ENCODE results near the gene PARD3. TPM values are rescaled to one million over a fixed set of nuclear protein-coding genes. Genes with fewer than 3 reads are reported as not detected.

PARD3 gene
- total RNA-seq, 1 experiment from 2014 or later = 51.8 TPM

GRCh38 chr10:34858003-34858402 lies 42.9 kb upstream of the PARD3 start:
- DNase-seq (ENCODE audit: low spot score) (no peak), ATAC-seq (no peak)
- Mint-ChIP-seq H3K36me3 (no peaks in the 10 kb centered on the region), H3K27ac (no peak overlapping the region; the same call in 1 of the 2 replicates), H3K4me3 (no peak overlapping the region), H3K27me3 (ENCODE audit: low read depth) (no peaks in the 10 kb centered on the region), H3K9me3 (no peaks in the 10 kb centered on the region), H3K4me1 (peaks cover 16% of the 10 kb centered on the region)
- ChIA-PET POLR2A (no interaction called here), CTCF (no interaction called here)
- no peak for TF ChIP-seq E2F1 (CRISPR knock-in tag; IDR thresholded peaks at IDR 0.05)

- ATAC-seq (no peak; the same call in 1 of the 2 replicates), DNase-seq (ENCODE audit: low spot score) (no peak)
- ChIA-PET CTCF (interaction anchor here (1.0 to 1.6 kb wide), 3 partner anchors 9 to 216 kb away, joined by 4 to 11 read pairs (median 5); no protein-coding TSS in a partner anchor), POLR2A (interaction anchor here (0.6 kb wide), 2 partner anchors 36 to 188 kb away, joined by 3 read pairs; no protein-coding TSS in a partner anchor)
- TF ChIP-seq FOXK1 (CRISPR knock-in tag; IDR thresholded peaks at IDR 0.05) = no peak
- TF ChIP-seq ZNF219 (CRISPR knock-in tag; IDR thresholded peaks at IDR 0.05; ENCODE audit: borderline replicate concordance) = no peak
- no peak for TF ChIP-seq SOX15 (CRISPR knock-in tag; IDR thresholded peaks at IDR 0.05)
- no peak for TF ChIP-seq KAT7 (CRISPR knock-in tag; IDR thresholded peaks at IDR 0.05; ENCODE audit: borderline replicate concordance)
- no peak for TF ChIP-seq ELF4 (CRISPR knock-in tag; IDR thresholded peaks at IDR 0.05; ENCODE audit: low read depth)
- no peak for TF ChIP-seq ZNF532 (CRISPR knock-in tag; IDR thresholded peaks at IDR 0.05; ENCODE audit: borderline replicate concordance)
- no peak for TF ChIP-seq ZNF423 (CRISPR knock-in tag; IDR thresholded peaks at IDR 0.05)
- TF ChIP-seq SMAD3 (CRISPR knock-in tag; IDR thresholded peaks at IDR 0.05; ENCODE audit: borderline replicate concordance) = no peak
- TF ChIP-seq CREB1 (CRISPR knock-in tag; IDR thresholded peaks at IDR 0.05) = no peak
- peaks cover 8% of the 10 kb centered on the region for H3K4me1 Mint-ChIP-seq
- no peak overlapping the region for H3K4me3 Mint-ChIP-seq
- H3K9me3 Mint-ChIP-seq = no peaks in the 10 kb centered on the region
- no peak overlapping the region for H3K27ac Mint-ChIP-seq
- no peaks in the 10 kb centered on the region for H3K27me3 Mint-ChIP-seq (ENCODE audit: low read depth)
- H3K36me3 Mint-ChIP-seq = no peaks in the 10 kb centered on the region
Observed at GRCh38 chr10:34854147-34854601, 39.1 kb upstream of the PARD3 start.

DNA sequence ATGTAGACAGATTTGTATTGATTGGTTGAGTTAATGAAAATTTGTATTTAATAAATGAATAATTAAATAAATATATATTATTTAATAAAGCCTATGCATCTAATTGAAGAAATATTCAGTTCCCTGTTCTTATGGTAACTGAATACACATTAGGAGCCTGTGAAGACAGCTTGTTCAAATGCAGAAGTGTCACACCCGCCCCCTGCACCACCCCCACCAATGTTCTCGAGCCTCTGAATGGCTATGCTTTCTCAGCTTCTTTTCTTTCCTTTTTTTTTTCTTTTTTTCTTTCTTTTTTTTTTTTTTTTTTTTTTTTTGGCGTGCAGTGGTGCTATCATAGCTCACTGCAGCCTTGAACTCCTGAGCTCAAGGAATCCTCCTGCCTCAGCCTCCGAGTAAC lies 38.3 kb upstream of the PARD3 start:
- ChIA-PET CTCF (interaction anchor here (1.0 to 1.6 kb wide), 4 partner anchors 10 to 215 kb away, joined by 4 to 11 read pairs (median 5); no protein-coding TSS in a partner anchor), POLR2A (interaction anchor here (0.6 kb wide), 1 partner anchor 187 kb away, joined by 3 read pairs; no protein-coding TSS in a partner anchor)
- no peaks in the 10 kb centered on the region for H3K9me3 Mint-ChIP-seq
- TF ChIP-seq GRHL2 (CRISPR knock-in tag; IDR thresholded peaks at IDR 0.05; ENCODE audit: insufficient replicate concordance, severe bottlenecking) = no peak
- no peak for TF ChIP-seq MYBL2 (CRISPR knock-in tag; IDR thresholded peaks at IDR 0.05)
- TF ChIP-seq, protein P1, sequence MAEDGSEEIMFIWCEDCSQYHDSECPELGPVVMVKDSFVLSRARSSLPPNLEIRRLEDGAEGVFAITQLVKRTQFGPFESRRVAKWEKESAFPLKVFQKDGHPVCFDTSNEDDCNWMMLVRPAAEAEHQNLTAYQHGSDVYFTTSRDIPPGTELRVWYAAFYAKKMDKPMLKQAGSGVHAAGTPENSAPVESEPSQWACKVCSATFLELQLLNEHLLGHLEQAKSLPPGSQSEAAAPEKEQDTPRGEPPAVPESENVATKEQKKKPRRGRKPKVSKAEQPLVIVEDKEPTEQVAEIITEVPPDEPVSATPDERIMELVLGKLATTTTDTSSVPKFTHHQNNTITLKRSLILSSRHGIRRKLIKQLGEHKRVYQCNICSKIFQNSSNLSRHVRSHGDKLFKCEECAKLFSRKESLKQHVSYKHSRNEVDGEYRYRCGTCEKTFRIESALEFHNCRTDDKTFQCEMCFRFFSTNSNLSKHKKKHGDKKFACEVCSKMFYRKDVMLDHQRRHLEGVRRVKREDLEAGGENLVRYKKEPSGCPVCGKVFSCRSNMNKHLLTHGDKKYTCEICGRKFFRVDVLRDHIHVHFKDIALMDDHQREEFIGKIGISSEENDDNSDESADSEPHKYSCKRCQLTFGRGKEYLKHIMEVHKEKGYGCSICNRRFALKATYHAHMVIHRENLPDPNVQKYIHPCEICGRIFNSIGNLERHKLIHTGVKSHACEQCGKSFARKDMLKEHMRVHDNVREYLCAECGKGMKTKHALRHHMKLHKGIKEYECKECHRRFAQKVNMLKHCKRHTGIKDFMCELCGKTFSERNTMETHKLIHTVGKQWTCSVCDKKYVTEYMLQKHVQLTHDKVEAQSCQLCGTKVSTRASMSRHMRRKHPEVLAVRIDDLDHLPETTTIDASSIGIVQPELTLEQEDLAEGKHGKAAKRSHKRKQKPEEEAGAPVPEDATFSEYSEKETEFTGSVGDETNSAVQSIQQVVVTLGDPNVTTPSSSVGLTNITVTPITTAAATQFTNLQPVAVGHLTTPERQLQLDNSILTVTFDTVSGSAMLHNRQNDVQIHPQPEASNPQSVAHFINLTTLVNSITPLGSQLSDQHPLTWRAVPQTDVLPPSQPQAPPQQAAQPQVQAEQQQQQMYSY (CRISPR knock-in tag; IDR thresholded peaks at IDR 0.05) = no peak
- TF ChIP-seq TEAD4 (CRISPR knock-in tag; IDR thresholded peaks at IDR 0.05) = no peak
- no peak for TF ChIP-seq CREB1 (CRISPR knock-in tag; IDR thresholded peaks at IDR 0.05)
- ATAC-seq = no peak
- no peaks in the 10 kb centered on the region for H3K36me3 Mint-ChIP-seq
- peaks cover 8% of the 10 kb centered on the region for H3K4me1 Mint-ChIP-seq
- H3K4me3 Mint-ChIP-seq = no peak overlapping the region
- no peaks in the 10 kb centered on the region for H3K27me3 Mint-ChIP-seq (ENCODE audit: low read depth)
- no peak overlapping the region for H3K27ac Mint-ChIP-seq
- no peak for DNase-seq (ENCODE audit: low spot score)
